ENCODE measurements around the gene VAMP8. TPM values are rescaled to one million over a fixed set of nuclear protein-coding genes. Genes with fewer than 3 reads are reported as not detected.

Gene VAMP8
- total and polyA plus RNA-seq, 2 of the 8 experiments (the other 6 are each of a cell fraction or from before 2014, with no cell fraction given): 34.4 to 69.7 TPM

DNA sequence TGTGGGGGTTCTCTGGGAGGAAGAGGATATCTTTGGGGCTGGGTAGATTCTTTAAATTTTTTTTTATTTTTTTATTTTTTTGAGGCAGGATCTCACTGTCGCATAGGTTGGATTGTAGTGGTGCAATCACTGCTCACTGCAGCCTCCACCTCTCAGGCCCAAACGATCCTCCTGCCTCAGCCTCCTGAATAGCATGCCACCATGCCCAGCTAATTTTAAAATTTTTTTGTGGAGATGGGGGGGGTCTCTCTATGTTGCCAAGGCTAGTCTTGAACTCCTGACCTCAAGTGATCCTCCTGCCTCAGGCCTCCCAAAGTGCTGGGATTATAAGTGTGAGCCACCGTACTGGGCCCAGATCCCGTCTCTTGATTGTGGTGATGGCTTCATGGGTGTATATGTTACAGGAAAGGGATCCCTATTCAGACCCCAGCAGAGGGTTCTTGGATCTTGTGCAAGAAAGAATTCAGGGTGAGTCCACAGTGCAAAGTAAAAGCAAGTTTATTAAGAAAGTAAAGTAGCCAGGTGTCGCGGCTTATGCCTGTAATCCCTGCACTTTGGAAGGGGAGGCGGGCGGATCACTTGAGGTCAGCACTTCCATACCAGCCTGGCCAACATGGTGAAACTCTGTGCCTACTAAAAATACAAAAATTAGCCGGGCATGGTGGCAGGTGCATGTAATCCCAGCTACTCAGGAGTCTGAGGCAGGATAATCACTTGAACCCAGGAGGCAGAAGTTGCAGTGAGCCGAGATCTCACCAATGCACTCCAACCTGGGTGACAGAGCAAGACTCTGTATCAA, 36.5 kb downstream of the VAMP8 start:
- no peak overlapping the region for H3K23ac ChIP-seq (ENCODE audit: insufficient read length)
- H3K23me2 ChIP-seq (ENCODE audit: low read depth, low read length): peaks cover 4% of the 10 kb centered on the region; the same call in 1 of the 2 replicates
- H3K9me3 ChIP-seq (ENCODE audit: insufficient read depth in 2 of 2, low read depth in 1 of 2, low read length in 1 of 2): no peaks in the 10 kb centered on the region
- H3K18ac ChIP-seq (ENCODE audit: extremely low read depth, low read length): no peak overlapping the region
- no peak overlapping the region for H2AFZ ChIP-seq (ENCODE audit: low read length)
- no peak overlapping the region for H3K4me2 ChIP-seq (ENCODE audit: insufficient read depth in 1 of 2, low read depth in 2 of 2, low read length in 2 of 2)
- no peak for DNase-seq (ENCODE audit: low read depth in 1 of 2, low spot score in 2 of 2)
- CTCF ChIA-PET (ENCODE audit: partially characterized antibody): interaction anchor here (0.5 to 1.9 kb wide), 3 partner anchors 11 to 27 kb away, joined by 3 to 7 read pairs (median 3); no protein-coding TSS in a partner anchor
- no peaks in the 10 kb centered on the region for H3K27me3 ChIP-seq (replicated peaks in 1 of 4; ENCODE audit: control insufficient read depth in 3 of 4, extremely low read depth in 1 of 4, insufficient read depth in 3 of 4, low read length in 3 of 4)
- peaks cover 3 to 13% (median 7%) of the 10 kb centered on the region in 4 experiments; a peak in 5 of 8 replicates for H3K36me3 ChIP-seq (ENCODE audit: control insufficient read depth in 2 of 4, insufficient read depth in 4 of 4, low read length in 3 of 4)
- peaks cover 11 to 35% of the 10 kb centered on the region in 2 experiments for H3K79me2 ChIP-seq (ENCODE audit: control insufficient read depth in 1 of 2, insufficient read depth in 2 of 2, low read length in 2 of 2)
- H3K56ac ChIP-seq (replicated peaks; ENCODE audit: insufficient read length, low read depth, low read length): no peak overlapping the region
- H3K4ac ChIP-seq (replicated peaks; ENCODE audit: insufficient read length, low read depth, low read length): no peak overlapping the region
- H2AK5ac ChIP-seq (ENCODE audit: low read depth, low read length): no peak overlapping the region
- H2BK12ac ChIP-seq (ENCODE audit: low read depth, low read length): no peak overlapping the region
- peaks cover 0 to 5% (median 2%) of the 10 kb centered on the region in 4 experiments; a peak in 4 of 7 replicates for H3K4me1 ChIP-seq (replicated peaks in 1 of 4; ENCODE audit: control insufficient read depth in 3 of 4, insufficient read depth in 4 of 4, low read length in 3 of 4)
- H3K79me1 ChIP-seq (ENCODE audit: low read depth, low read length): peaks cover 5% of the 10 kb centered on the region
- POLR2A ChIA-PET (ENCODE audit: partially characterized antibody): interaction anchor here (1.5 to 7.9 kb wide), 3 partner anchors 11 to 75 kb away, joined by 3 to 95 read pairs (median 4); partner anchors contain the start of genes MAT2A and TMEM150A
- H2BK15ac ChIP-seq (ENCODE audit: low read length): no peak overlapping the region
- no peak for FAIRE-seq
- H2BK20ac ChIP-seq (ENCODE audit: low read length): no peak overlapping the region
- H2BK120ac ChIP-seq (replicated peaks; ENCODE audit: low read depth, low read length): no peak overlapping the region
- 92% methylated on average over 10 of the region's 10 CpGs; no CpG with 5 or more reads in 1 of the 2 experiments for WGBS, 2 experiments (ENCODE audit: extremely low coverage in 1 of 2, insufficient coverage in 1 of 2, insufficient read length in 1 of 2, insufficient replicate concordance in 2 of 2, low coverage in 1 of 2, low lambda C conversion rate in 2 of 2, missing lambda C conversion rate in 1 of 2)
- H3K4me3 ChIP-seq (ENCODE audit: extremely low read depth in 1 of 4, insufficient read depth in 2 of 4, low read depth in 3 of 4, low read length in 4 of 4): no peak overlapping the region
- H4K20me1 ChIP-seq (replicated peaks in 1 of 2; ENCODE audit: control insufficient read depth in 1 of 2, insufficient read depth in 2 of 2, low read length in 2 of 2): peaks cover 0 to 16% of the 10 kb centered on the region in 2 experiments
- H3K9ac ChIP-seq (replicated peaks in 1 of 4; ENCODE audit: extremely low read depth in 1 of 4, low read depth in 3 of 4, low read length in 3 of 4): no peak overlapping the region
- H3K27ac ChIP-seq (ENCODE audit: low read depth, low read length): no peak overlapping the region
- no peak overlapping the region for H2BK5ac ChIP-seq (ENCODE audit: low read depth, low read length)
- H4K8ac ChIP-seq (ENCODE audit: extremely low read depth, insufficient read depth, low read length): no peak overlapping the region
- no peak overlapping the region for H4K5ac ChIP-seq (ENCODE audit: insufficient read length, low read depth, low read length)
- H3K14ac ChIP-seq (ENCODE audit: insufficient read length): no peak overlapping the region
- no peak overlapping the region for H4K91ac ChIP-seq (replicated peaks; ENCODE audit: insufficient read length, low read length)
- TF ChIP-seq CREB1 (IDR thresholded peaks at IDR 0.05): no peak
- TF ChIP-seq ASH2L (IDR thresholded peaks at IDR 0.05; ENCODE audit: low read length): no peak
- no peak for TF ChIP-seq TBP (IDR thresholded peaks at IDR 0.05; ENCODE audit: low read depth, low read length)

All from H1 (cell line).